GM23338 (cell line): Measurements from ENCODE around the gene FCGBP. TPM values are rescaled to one million over a fixed set of nuclear protein-coding genes. Genes with fewer than 3 reads are reported as not detected.

Experiments
- ATAC-seq: fragments of 200-7000 bp; cut with Tn5 transposase; 3 replicates; pipeline ENCODE4 v1.9.1; 2020
- DNase-seq: peaks from one replicate; pipeline ENCODE4 v3.0.0-alpha.2; 2015; ENCODE audit warnings: low spot score
- H2AFZ ChIP-seq: fragments of 200-600 bp; sonication (generic); 2 replicates; pipeline ENCODE4 v1.8.0; 2016; ENCODE audit warnings: antibody characterized with exemption, mild to moderate bottlenecking, moderate library complexity
- H3F3A ChIP-seq: fragments of 200-600 bp; sonication (generic); replicated peaks from 2 replicates; pipeline ENCODE4 v1.8.0; 2017; ENCODE audit warnings: antibody characterized with exemption, mixed run types, low read depth
- H3K27ac ChIP-seq: fragments of 200-600 bp; sonication (generic); 2 replicates; pipeline ENCODE4 v1.6.1; 2016; ENCODE audit warnings: low read depth
- H3K27me3 ChIP-seq: fragments of 200-600 bp; sonication (generic); 2 replicates; pipeline ENCODE4 v1.8.0; 2016; ENCODE audit warnings: mild to moderate bottlenecking, mixed run types, moderate library complexity; ENCODE audit not compliant: insufficient read depth
- H3K36me3 ChIP-seq: fragments of 200-600 bp; sonication (generic); 2 replicates; pipeline ENCODE4 v1.8.0; 2016; ENCODE audit warnings: mild to moderate bottlenecking; ENCODE audit not compliant: insufficient read depth
- H3K4me1 ChIP-seq: fragments of 200-600 bp; sonication (generic); 2 replicates; pipeline ENCODE4 v1.8.0; 2016; ENCODE audit warnings: mild to moderate bottlenecking, moderate library complexity; ENCODE audit not compliant: insufficient read depth
- H3K4me2 ChIP-seq: fragments of 200-600 bp; sonication (generic); 2 replicates; pipeline ENCODE4 v1.7.1; 2017; ENCODE audit warnings: mixed run types
- H3K4me3 ChIP-seq: fragments of 200-600 bp; sonication (generic); 2 replicates; pipeline ENCODE4 v1.6.1; 2016; ENCODE audit warnings: mixed run types
- H3K79me2 ChIP-seq: fragments of 200-600 bp; sonication (generic); replicated peaks from 2 replicates; pipeline ENCODE4 v1.8.0; 2017; ENCODE audit warnings: mild to moderate bottlenecking; ENCODE audit not compliant: insufficient read depth
- H3K9me2 ChIP-seq: fragments of 200-600 bp; sonication (generic); 2 replicates; pipeline ENCODE4 v1.8.0; 2017; ENCODE audit not compliant: insufficient read depth
- H4K20me1 ChIP-seq: fragments of 200-600 bp; sonication (generic); replicated peaks from 2 replicates; pipeline ENCODE4 v1.8.0; 2017; ENCODE audit warnings: mild to moderate bottlenecking; ENCODE audit not compliant: insufficient read depth
- H3K27ac Mint-ChIP-seq: 2 replicates; pipeline ENCODE4 v1.8.0; 2020; ENCODE audit warnings: inconsistent platforms, mild to moderate bottlenecking, moderate library complexity, mixed read lengths
- H3K27me3 Mint-ChIP-seq: 3 replicates; pipeline ENCODE4 v1.8.0; 2022; ENCODE audit warnings: low read depth, mild to moderate bottlenecking, moderate library complexity, mixed read lengths, inconsistent platforms; ENCODE audit not compliant: insufficient read depth, poor library complexity
- H3K36me3 Mint-ChIP-seq: 3 replicates; pipeline ENCODE4 v1.8.0; 2021; ENCODE audit warnings: low read depth, mild to moderate bottlenecking, inconsistent platforms, moderate library complexity, mixed read lengths
- H3K4me1 Mint-ChIP-seq: 3 replicates; pipeline ENCODE4 v1.8.0; 2020; ENCODE audit warnings: mild to moderate bottlenecking, inconsistent platforms, mixed read lengths
- H3K4me3 Mint-ChIP-seq: 3 replicates; pipeline ENCODE4 v1.8.0; 2021; ENCODE audit warnings: moderate library complexity, mild to moderate bottlenecking, inconsistent platforms, mixed read lengths
- H3K9me3 Mint-ChIP-seq: 3 replicates; pipeline ENCODE4 v1.8.0; 2020; ENCODE audit warnings: moderate library complexity, mild to moderate bottlenecking, inconsistent platforms, mixed read lengths
- CREB1 ChIP-seq: fragments of 250-450 bp; sonication (Bioruptor Pico); IDR thresholded peaks from 2 replicates; pipeline ENCODE4 v1.5.0; 2020; ENCODE audit warnings: low read depth, mild to moderate bottlenecking, moderate library complexity
- JUNB ChIP-seq: IDR thresholded peaks from one replicate; pipeline ENCODE4 v1.6.1; 2016; ENCODE audit warnings: antibody characterized with exemption; ENCODE audit not compliant: unreplicated experiment
- NANOG ChIP-seq: IDR thresholded peaks from 2 replicates; pipeline ENCODE4 v1.6.1; 2016; ENCODE audit warnings: antibody characterized with exemption, borderline replicate concordance
- STAT1 ChIP-seq: IDR thresholded peaks from one replicate; pipeline ENCODE4 v1.6.1; 2016; ENCODE audit warnings: antibody characterized with exemption; ENCODE audit not compliant: unreplicated experiment
- polyA plus RNA-seq: library from polyadenylated mRNA; unstranded; fragments of >200 nt; fragmentation: Nextera tagmentation; extraction: Ambion mirVana; gene quantifications from 2 replicates; pipeline ENCODE4 v1.2.1, GENCODE V29; 2016
- total RNA-seq: library from RNA; depleted of rRNA; stranded (reverse); fragments of >200 nt; shearing (Covaris generic); gene quantifications from 2 replicates; pipeline ENCODE4 v1.2.3, GENCODE V29; 2014
- TF ChIP-seq, protein P1 (sequence below): fragments of 250-450 bp; sonication (Bioruptor Pico); IDR thresholded peaks from 2 replicates; pipeline ENCODE4 v1.5.0; 2020; ENCODE audit warnings: mild to moderate bottlenecking, moderate library complexity
- TF ChIP-seq, protein P2 (sequence below): IDR thresholded peaks from 2 replicates; pipeline ENCODE4 v1.6.1; 2016; ENCODE audit warnings: antibody characterized with exemption

FCGBP gene
- total and polyA plus RNA-seq, 2 experiments from 2014 or later = 0.44 to 3.6 TPM

DNA sequence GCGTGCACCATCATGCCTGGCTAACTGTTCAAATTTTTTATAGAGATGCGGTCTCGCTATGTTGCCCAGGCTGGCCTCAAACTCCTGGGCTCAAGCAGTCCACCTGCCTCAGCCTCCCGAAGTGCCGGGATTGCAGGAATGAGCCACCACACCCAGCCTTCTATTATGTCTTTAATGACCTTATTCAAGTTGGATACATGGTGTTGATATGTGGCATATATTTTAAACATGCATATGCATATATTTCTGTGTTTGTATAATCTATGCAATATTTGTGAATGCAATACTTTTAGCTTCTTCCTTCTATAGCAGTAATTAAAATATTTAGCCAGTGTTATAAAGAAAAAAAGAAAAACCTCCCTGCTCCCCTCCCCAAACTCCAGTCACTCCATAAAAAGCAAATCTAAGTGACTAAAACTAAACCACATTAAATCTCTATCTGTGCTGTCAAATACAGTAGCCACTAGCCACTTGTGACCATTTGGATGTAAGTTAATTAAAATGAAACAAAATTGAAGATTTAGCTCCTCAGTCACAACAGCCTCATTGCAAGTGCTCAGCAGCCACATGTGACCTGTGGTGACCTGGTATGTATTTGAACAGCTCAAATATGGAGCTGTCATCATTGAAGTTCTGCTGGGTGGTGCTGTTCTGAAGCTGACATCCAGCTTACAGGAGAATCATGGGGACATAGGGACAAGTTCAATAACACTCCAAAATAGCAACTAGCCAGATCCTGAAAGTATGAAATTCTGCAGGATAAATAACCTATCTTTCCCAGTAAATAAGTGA is 27.4 kb downstream of the FCGBP start:
- Histone ChIP-seq H3K36me3 (no peaks in the 10 kb centered on the region), H3K27me3 (no peaks in the 10 kb centered on the region), H3F3A (no peaks in the 10 kb centered on the region), H3K9me2 (no peaks in the 10 kb centered on the region), H3K4me2 (no peak overlapping the region), H3K4me1 (no peaks in the 10 kb centered on the region), H3K4me3 (no peak overlapping the region), H3K79me2 (no peaks in the 10 kb centered on the region), H4K20me1 (no peaks in the 10 kb centered on the region), H3K27ac (no peak overlapping the region), H2AFZ (no peak overlapping the region)
- Mint-ChIP-seq H3K4me3 (no peak overlapping the region), H3K9me3 (no peaks in the 10 kb centered on the region), H3K4me1 (no peaks in the 10 kb centered on the region), H3K27ac (no peak overlapping the region), H3K27me3 (peaks cover 2% of the 10 kb centered on the region), H3K36me3 (no peaks in the 10 kb centered on the region)
- TF ChIP-seq NANOG = no peak
- TF ChIP-seq, protein P1, sequence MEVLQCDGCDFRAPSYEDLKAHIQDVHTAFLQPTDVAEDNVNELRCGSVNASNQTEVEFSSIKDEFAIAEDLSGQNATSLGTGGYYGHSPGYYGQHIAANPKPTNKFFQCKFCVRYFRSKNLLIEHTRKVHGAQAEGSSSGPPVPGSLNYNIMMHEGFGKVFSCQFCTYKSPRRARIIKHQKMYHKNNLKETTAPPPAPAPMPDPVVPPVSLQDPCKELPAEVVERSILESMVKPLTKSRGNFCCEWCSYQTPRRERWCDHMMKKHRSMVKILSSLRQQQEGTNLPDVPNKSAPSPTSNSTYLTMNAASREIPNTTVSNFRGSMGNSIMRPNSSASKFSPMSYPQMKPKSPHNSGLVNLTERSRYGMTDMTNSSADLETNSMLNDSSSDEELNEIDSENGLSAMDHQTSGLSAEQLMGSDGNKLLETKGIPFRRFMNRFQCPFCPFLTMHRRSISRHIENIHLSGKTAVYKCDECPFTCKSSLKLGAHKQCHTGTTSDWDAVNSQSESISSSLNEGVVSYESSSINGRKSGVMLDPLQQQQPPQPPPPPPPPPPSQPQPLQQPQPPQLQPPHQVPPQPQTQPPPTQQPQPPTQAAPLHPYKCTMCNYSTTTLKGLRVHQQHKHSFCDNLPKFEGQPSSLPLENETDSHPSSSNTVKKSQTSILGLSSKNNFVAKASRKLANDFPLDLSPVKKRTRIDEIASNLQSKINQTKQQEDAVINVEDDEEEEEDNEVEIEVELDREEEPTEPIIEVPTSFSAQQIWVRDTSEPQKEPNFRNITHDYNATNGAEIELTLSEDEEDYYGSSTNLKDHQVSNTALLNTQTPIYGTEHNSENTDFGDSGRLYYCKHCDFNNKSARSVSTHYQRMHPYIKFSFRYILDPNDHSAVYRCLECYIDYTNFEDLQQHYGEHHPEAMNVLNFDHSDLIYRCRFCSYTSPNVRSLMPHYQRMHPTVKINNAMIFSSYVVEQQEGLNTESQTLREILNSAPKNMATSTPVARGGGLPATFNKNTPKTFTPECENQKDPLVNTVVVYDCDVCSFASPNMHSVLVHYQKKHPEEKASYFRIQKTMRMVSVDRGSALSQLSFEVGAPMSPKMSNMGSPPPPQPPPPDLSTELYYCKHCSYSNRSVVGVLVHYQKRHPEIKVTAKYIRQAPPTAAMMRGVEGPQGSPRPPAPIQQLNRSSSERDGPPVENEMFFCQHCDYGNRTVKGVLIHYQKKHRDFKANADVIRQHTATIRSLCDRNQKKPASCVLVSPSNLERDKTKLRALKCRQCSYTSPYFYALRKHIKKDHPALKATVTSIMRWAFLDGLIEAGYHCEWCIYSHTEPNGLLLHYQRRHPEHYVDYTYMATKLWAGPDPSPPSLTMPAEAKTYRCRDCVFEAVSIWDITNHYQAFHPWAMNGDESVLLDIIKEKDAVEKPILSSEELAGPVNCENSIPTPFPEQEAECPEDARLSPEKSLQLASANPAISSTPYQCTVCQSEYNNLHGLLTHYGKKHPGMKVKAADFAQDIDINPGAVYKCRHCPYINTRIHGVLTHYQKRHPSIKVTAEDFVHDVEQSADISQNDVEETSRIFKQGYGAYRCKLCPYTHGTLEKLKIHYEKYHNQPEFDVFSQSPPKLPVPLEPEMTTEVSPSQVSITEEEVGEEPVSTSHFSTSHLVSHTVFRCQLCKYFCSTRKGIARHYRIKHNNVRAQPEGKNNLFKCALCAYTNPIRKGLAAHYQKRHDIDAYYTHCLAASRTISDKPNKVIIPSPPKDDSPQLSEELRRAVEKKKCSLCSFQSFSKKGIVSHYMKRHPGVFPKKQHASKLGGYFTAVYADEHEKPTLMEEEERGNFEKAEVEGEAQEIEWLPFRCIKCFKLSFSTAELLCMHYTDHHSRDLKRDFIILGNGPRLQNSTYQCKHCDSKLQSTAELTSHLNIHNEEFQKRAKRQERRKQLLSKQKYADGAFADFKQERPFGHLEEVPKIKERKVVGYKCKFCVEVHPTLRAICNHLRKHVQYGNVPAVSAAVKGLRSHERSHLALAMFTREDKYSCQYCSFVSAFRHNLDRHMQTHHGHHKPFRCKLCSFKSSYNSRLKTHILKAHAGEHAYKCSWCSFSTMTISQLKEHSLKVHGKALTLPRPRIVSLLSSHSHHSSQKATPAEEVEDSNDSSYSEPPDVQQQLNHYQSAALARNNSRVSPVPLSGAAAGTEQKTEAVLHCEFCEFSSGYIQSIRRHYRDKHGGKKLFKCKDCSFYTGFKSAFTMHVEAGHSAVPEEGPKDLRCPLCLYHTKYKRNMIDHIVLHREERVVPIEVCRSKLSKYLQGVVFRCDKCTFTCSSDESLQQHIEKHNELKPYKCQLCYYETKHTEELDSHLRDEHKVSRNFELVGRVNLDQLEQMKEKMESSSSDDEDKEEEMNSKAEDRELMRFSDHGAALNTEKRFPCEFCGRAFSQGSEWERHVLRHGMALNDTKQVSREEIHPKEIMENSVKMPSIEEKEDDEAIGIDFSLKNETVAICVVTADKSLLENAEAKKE (CRISPR knock-in tag) = no peak
- TF ChIP-seq, protein P2, sequence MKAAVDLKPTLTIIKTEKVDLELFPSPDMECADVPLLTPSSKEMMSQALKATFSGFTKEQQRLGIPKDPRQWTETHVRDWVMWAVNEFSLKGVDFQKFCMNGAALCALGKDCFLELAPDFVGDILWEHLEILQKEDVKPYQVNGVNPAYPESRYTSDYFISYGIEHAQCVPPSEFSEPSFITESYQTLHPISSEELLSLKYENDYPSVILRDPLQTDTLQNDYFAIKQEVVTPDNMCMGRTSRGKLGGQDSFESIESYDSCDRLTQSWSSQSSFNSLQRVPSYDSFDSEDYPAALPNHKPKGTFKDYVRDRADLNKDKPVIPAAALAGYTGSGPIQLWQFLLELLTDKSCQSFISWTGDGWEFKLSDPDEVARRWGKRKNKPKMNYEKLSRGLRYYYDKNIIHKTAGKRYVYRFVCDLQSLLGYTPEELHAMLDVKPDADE = no peak
- TF ChIP-seq CREB1 (CRISPR knock-in tag) = no peak
- TF ChIP-seq JUNB = no peak
- TF ChIP-seq STAT1 = no peak
- ATAC-seq (no peak), DNase-seq (no peak)
